ENCODE measurements around the gene PANX3.

The PANX3 gene

GRCh38 chr11:124583781-124584180 lies 27.4 kb upstream of the PANX3 start:
- Histone ChIP-seq H3K27me3 (ENCODE audit: insufficient read depth, insufficient read length) (no peaks in the 10 kb centered on the region), H3K36me3 (ENCODE audit: insufficient read depth, insufficient read length, low read length) (no peaks in the 10 kb centered on the region), H3K4me3 (ENCODE audit: insufficient read length, low read depth) (no peak overlapping the region), H3K9ac (ENCODE audit: insufficient read length, low read depth) (no peak overlapping the region), H3K9me3 (ENCODE audit: insufficient read depth, low read length) (no peaks in the 10 kb centered on the region), H3K4me1 (ENCODE audit: insufficient read depth, insufficient read length) (no peaks in the 10 kb centered on the region)
- no peak for DNase-seq (ENCODE audit: low read depth, low spot score)
- TF ChIP-seq ZNF274 (IDR thresholded peaks at IDR 0.05; ENCODE audit: low read depth, low read length) (no peak), YY1 (IDR thresholded peaks at IDR 0.05; ENCODE audit: insufficient read depth, insufficient read length) (no peak), SUZ12 (IDR thresholded peaks at IDR 0.05; ENCODE audit: extremely low read depth, insufficient read depth, insufficient read length) (no peak)

- no peak for TF ChIP-seq YY1 (IDR thresholded peaks at IDR 0.05; ENCODE audit: insufficient read depth, insufficient read length)
- TF ChIP-seq ZNF274 (IDR thresholded peaks at IDR 0.05; ENCODE audit: low read depth, low read length) = no peak
- TF ChIP-seq SUZ12 (IDR thresholded peaks at IDR 0.05; ENCODE audit: extremely low read depth, insufficient read depth, insufficient read length) = no peak
- H3K36me3 ChIP-seq (ENCODE audit: insufficient read depth, insufficient read length, low read length) = no peaks in the 10 kb centered on the region
- H3K4me3 ChIP-seq (ENCODE audit: insufficient read length, low read depth) = no peak overlapping the region
- H3K9ac ChIP-seq (ENCODE audit: insufficient read length, low read depth) = no peak overlapping the region
- H3K27me3 ChIP-seq (ENCODE audit: insufficient read depth, insufficient read length) = no peaks in the 10 kb centered on the region
- no peaks in the 10 kb centered on the region for H3K4me1 ChIP-seq (ENCODE audit: insufficient read depth, insufficient read length)
- no peaks in the 10 kb centered on the region for H3K9me3 ChIP-seq (ENCODE audit: insufficient read depth, low read length)
- DNase-seq (ENCODE audit: low read depth, low spot score) = no peak
Observed at GRCh38 chr11:124584681-124585372, 26.4 kb upstream of the PANX3 start.

GRCh38 chr11:124586238-124586860 lies 24.9 kb upstream of the PANX3 start:
- Histone ChIP-seq H3K27me3 (ENCODE audit: insufficient read depth, insufficient read length) (no peaks in the 10 kb centered on the region), H3K9ac (ENCODE audit: insufficient read length, low read depth) (no peak overlapping the region), H3K9me3 (ENCODE audit: insufficient read depth, low read length) (no peaks in the 10 kb centered on the region), H3K4me3 (ENCODE audit: insufficient read length, low read depth) (no peak overlapping the region), H3K4me1 (ENCODE audit: insufficient read depth, insufficient read length) (no peaks in the 10 kb centered on the region), H3K36me3 (ENCODE audit: insufficient read depth, insufficient read length, low read length) (no peaks in the 10 kb centered on the region)
- DNase-seq (ENCODE audit: low read depth, low spot score) = peak; percentile 48
- TF ChIP-seq ZNF274 (IDR thresholded peaks at IDR 0.05; ENCODE audit: low read depth, low read length) = no peak
- TF ChIP-seq SUZ12 (IDR thresholded peaks at IDR 0.05; ENCODE audit: extremely low read depth, insufficient read depth, insufficient read length) = no peak
- TF ChIP-seq YY1 (IDR thresholded peaks at IDR 0.05; ENCODE audit: insufficient read depth, insufficient read length) = no peak

- no peaks in the 10 kb centered on the region for H3K36me3 ChIP-seq (ENCODE audit: insufficient read depth, insufficient read length, low read length)
- DNase-seq (ENCODE audit: low read depth, low spot score) = no peak
- no peaks in the 10 kb centered on the region for H3K27me3 ChIP-seq (ENCODE audit: insufficient read depth, insufficient read length)
- no peaks in the 10 kb centered on the region for H3K4me1 ChIP-seq (ENCODE audit: insufficient read depth, insufficient read length)
- TF ChIP-seq YY1 (IDR thresholded peaks at IDR 0.05; ENCODE audit: insufficient read depth, insufficient read length) (no peak), SUZ12 (IDR thresholded peaks at IDR 0.05; ENCODE audit: extremely low read depth, insufficient read depth, insufficient read length) (no peak), ZNF274 (IDR thresholded peaks at IDR 0.05; ENCODE audit: low read depth, low read length) (no peak)
- H3K4me3 ChIP-seq (ENCODE audit: insufficient read length, low read depth) = no peak overlapping the region
- no peaks in the 10 kb centered on the region for H3K9me3 ChIP-seq (ENCODE audit: insufficient read depth, low read length)
- H3K9ac ChIP-seq (ENCODE audit: insufficient read length, low read depth) = no peak overlapping the region
Observed at GRCh38 chr11:124591430-124591829, 19.8 kb upstream of the PANX3 start.

GRCh38 chr11:124592627-124593026 lies 18.6 kb upstream of the PANX3 start:
- TF ChIP-seq ZNF274 (IDR thresholded peaks at IDR 0.05; ENCODE audit: low read depth, low read length) (no peak), SUZ12 (IDR thresholded peaks at IDR 0.05; ENCODE audit: extremely low read depth, insufficient read depth, insufficient read length) (no peak), YY1 (IDR thresholded peaks at IDR 0.05; ENCODE audit: insufficient read depth, insufficient read length) (no peak)
- no peak for DNase-seq (ENCODE audit: low read depth, low spot score)
- no peaks in the 10 kb centered on the region for H3K9me3 ChIP-seq (ENCODE audit: insufficient read depth, low read length)
- no peaks in the 10 kb centered on the region for H3K36me3 ChIP-seq (ENCODE audit: insufficient read depth, insufficient read length, low read length)
- H3K9ac ChIP-seq (ENCODE audit: insufficient read length, low read depth) = no peak overlapping the region
- no peaks in the 10 kb centered on the region for H3K27me3 ChIP-seq (ENCODE audit: insufficient read depth, insufficient read length)
- no peak overlapping the region for H3K4me3 ChIP-seq (ENCODE audit: insufficient read length, low read depth)
- no peaks in the 10 kb centered on the region for H3K4me1 ChIP-seq (ENCODE audit: insufficient read depth, insufficient read length)

- Histone ChIP-seq H3K9ac (ENCODE audit: insufficient read length, low read depth) (no peak overlapping the region), H3K36me3 (ENCODE audit: insufficient read depth, insufficient read length, low read length) (no peaks in the 10 kb centered on the region), H3K9me3 (ENCODE audit: insufficient read depth, low read length) (no peaks in the 10 kb centered on the region), H3K4me1 (ENCODE audit: insufficient read depth, insufficient read length) (no peaks in the 10 kb centered on the region), H3K4me3 (ENCODE audit: insufficient read length, low read depth) (no peak overlapping the region), H3K27me3 (ENCODE audit: insufficient read depth, insufficient read length) (no peaks in the 10 kb centered on the region)
- TF ChIP-seq SUZ12 (IDR thresholded peaks at IDR 0.05; ENCODE audit: extremely low read depth, insufficient read depth, insufficient read length) (no peak), YY1 (IDR thresholded peaks at IDR 0.05; ENCODE audit: insufficient read depth, insufficient read length) (no peak)
- no peak for DNase-seq (ENCODE audit: low read depth, low spot score)
Observed at GRCh38 chr11:124595302-124595701, 15.9 kb upstream of the PANX3 start.

- Histone ChIP-seq H3K9ac (ENCODE audit: insufficient read length, low read depth) (no peak overlapping the region), H3K4me3 (ENCODE audit: insufficient read length, low read depth) (no peak overlapping the region), H3K9me3 (ENCODE audit: insufficient read depth, low read length) (no peaks in the 10 kb centered on the region), H3K27me3 (ENCODE audit: insufficient read depth, insufficient read length) (no peaks in the 10 kb centered on the region), H3K36me3 (ENCODE audit: insufficient read depth, insufficient read length, low read length) (no peaks in the 10 kb centered on the region), H3K4me1 (ENCODE audit: insufficient read depth, insufficient read length) (no peaks in the 10 kb centered on the region)
- DNase-seq (ENCODE audit: low read depth, low spot score) = no peak
- TF ChIP-seq ZNF274 (IDR thresholded peaks at IDR 0.05; ENCODE audit: low read depth, low read length) = no peak
- TF ChIP-seq YY1 (IDR thresholded peaks at IDR 0.05; ENCODE audit: insufficient read depth, insufficient read length) = no peak
- no peak for TF ChIP-seq SUZ12 (IDR thresholded peaks at IDR 0.05; ENCODE audit: extremely low read depth, insufficient read depth, insufficient read length)
Observed at GRCh38 chr11:124597626-124598025, 13.6 kb upstream of the PANX3 start.

Data from NT2/D1 (cell line).